Central memory CD8-positive, alpha-beta T cell (primary cell): Measurements from ENCODE around the gene ACOXL.
A peak's percentile ranks its signal among the peaks of the same experiment; 100 is the strongest.

Source experiments
- ATAC-seq: fragments of 150-1000 bp; cut with Tn5 transposase; replicated peaks from 2 replicates; pipeline ENCODE4 v1.10.0; 2022; ENCODE audit warnings: mild to moderate bottlenecking, moderate FRiP score, moderate number of reproducible peaks; ENCODE audit not compliant: poor library complexity, severe bottlenecking; ENCODE audit errors: extremely low read depth
- DNase-seq, 2 donors: peaks; one replicate each; pipeline ENCODE4 v3.0.0; 2021; ENCODE audit warnings: low spot score in 2 of 2
- H3K27ac Mint-ChIP-seq: one replicate; pipeline ENCODE4 v1.8.0; 2022; ENCODE audit warnings: low read depth, mild to moderate bottlenecking, moderate library complexity, mixed read lengths
- H3K27me3 Mint-ChIP-seq: one replicate; pipeline ENCODE4 v1.8.0; 2022; ENCODE audit warnings: mixed read lengths
- H3K36me3 Mint-ChIP-seq: one replicate; pipeline ENCODE4 v1.8.0; 2022; ENCODE audit warnings: mild to moderate bottlenecking, moderate library complexity, mixed read lengths; ENCODE audit not compliant: insufficient read depth
- H3K4me1 Mint-ChIP-seq: one replicate; pipeline ENCODE4 v1.8.0; 2022; ENCODE audit warnings: mixed read lengths
- H3K4me3 Mint-ChIP-seq: one replicate; pipeline ENCODE4 v1.8.0; 2022; ENCODE audit warnings: mild to moderate bottlenecking, moderate library complexity, mixed read lengths
- H3K9me3 Mint-ChIP-seq: one replicate; pipeline ENCODE4 v1.8.0; 2022; ENCODE audit warnings: mixed read lengths

Gene ACOXL

GRCh38 chr2:111113838-111114237 is 381.5 kb downstream of the ACOXL start:
- Mint-ChIP-seq H3K4me1 (peaks cover 32% of the 10 kb centered on the region), H3K4me3 (no peak overlapping the region), H3K36me3 (peaks cover 5% of the 10 kb centered on the region), H3K27me3 (peaks cover 88% of the 10 kb centered on the region), H3K27ac (no peak overlapping the region), H3K9me3 (no peaks in the 10 kb centered on the region)
- DNase-seq (no peak), ATAC-seq (no peak)

GRCh38 chr2:111116011-111116746 is 383.8 kb downstream of the ACOXL start:
- H3K9me3 Mint-ChIP-seq: no peaks in the 10 kb centered on the region
- H3K27me3 Mint-ChIP-seq: peaks cover 81% of the 10 kb centered on the region
- peaks cover 50% of the 10 kb centered on the region for H3K4me1 Mint-ChIP-seq
- peaks cover 10% of the 10 kb centered on the region for H3K36me3 Mint-ChIP-seq
- DNase-seq (no peak), ATAC-seq (no peak)
- H3K27ac Mint-ChIP-seq: no peak overlapping the region
- H3K4me3 Mint-ChIP-seq: no peak overlapping the region

- Mint-ChIP-seq H3K27me3 (peaks cover 72% of the 10 kb centered on the region), H3K36me3 (peaks cover 17% of the 10 kb centered on the region), H3K27ac (no peak overlapping the region), H3K4me3 (peak overlapping the region; percentile 93), H3K4me1 (peaks cover 58% of the 10 kb centered on the region), H3K9me3 (no peaks in the 10 kb centered on the region)
- peak; percentile 34 to 49 for DNase-seq
- ATAC-seq: no peak
These were observed 384.6 kb downstream of the ACOXL start for GRCh38 chr2:111116843-111117597.

- ATAC-seq (no peak), DNase-seq (no peak)
- Mint-ChIP-seq H3K27me3 (peaks cover 64% of the 10 kb centered on the region), H3K9me3 (no peaks in the 10 kb centered on the region), H3K36me3 (peaks cover 21% of the 10 kb centered on the region), H3K4me1 (peaks cover 60% of the 10 kb centered on the region), H3K4me3 (peak overlapping the region; percentile 93), H3K27ac (peak overlapping the region; percentile 62)
These were observed 385.5 kb downstream of the ACOXL start for GRCh38 chr2:111117598-111118480.

- Mint-ChIP-seq H3K27ac (peak overlapping the region; percentile 62), H3K36me3 (peaks cover 22% of the 10 kb centered on the region), H3K9me3 (no peaks in the 10 kb centered on the region), H3K4me3 (peak overlapping the region; percentile 93), H3K4me1 (peaks cover 60% of the 10 kb centered on the region), H3K27me3 (peaks cover 57% of the 10 kb centered on the region)
- DNase-seq: no peak
- ATAC-seq: no peak
These were observed 386.2 kb downstream of the ACOXL start for GRCh38 chr2:111118481-111118980.

- H3K27me3 Mint-ChIP-seq: peaks cover 51% of the 10 kb centered on the region
These were observed 386.8 kb downstream of the ACOXL start for GRCh38 chr2:111118981-111119821.

GRCh38 chr2:111119822-111120252 is 387.5 kb downstream of the ACOXL start:
- H3K9me3 Mint-ChIP-seq: no peaks in the 10 kb centered on the region
- peaks cover 46% of the 10 kb centered on the region for H3K27me3 Mint-ChIP-seq
- ATAC-seq (no peak), DNase-seq (no peak)
- H3K27ac Mint-ChIP-seq: no peak overlapping the region
- peaks cover 60% of the 10 kb centered on the region for H3K4me1 Mint-ChIP-seq
- peak overlapping the region; percentile 93 for H3K4me3 Mint-ChIP-seq
- H3K36me3 Mint-ChIP-seq: peaks cover 26% of the 10 kb centered on the region

More at GRCh38 chr2:111118981-111119821, 386.8 kb downstream of the ACOXL start:
- peak overlapping the region; percentile 62 for H3K27ac Mint-ChIP-seq
- peaks cover 60% of the 10 kb centered on the region for H3K4me1 Mint-ChIP-seq
- peaks cover 25% of the 10 kb centered on the region for H3K36me3 Mint-ChIP-seq
- ATAC-seq (no peak), DNase-seq (peak; percentile 10 to 16)
- no peaks in the 10 kb centered on the region for H3K9me3 Mint-ChIP-seq
- H3K4me3 Mint-ChIP-seq: peak overlapping the region; percentile 93

GRCh38 chr2:111120253-111121027 is 388.1 kb downstream of the ACOXL start, which contains the start of gene BCL2L11:
TSS of gene BCL2L11 (plus strand) at chr2:111120914. CDS start at chr2:111123746, 2,832 bp downstream.
- no peaks in the 10 kb centered on the region for H3K9me3 Mint-ChIP-seq
- H3K4me1 Mint-ChIP-seq: peaks cover 62% of the 10 kb centered on the region
- H3K36me3 Mint-ChIP-seq: peaks cover 27% of the 10 kb centered on the region
- DNase-seq (peak; percentile 79 to 80), ATAC-seq (peak; percentile 66)
- H3K27ac Mint-ChIP-seq: peak within 1 kb of the TSS; percentile 87
- H3K27me3 Mint-ChIP-seq: peaks cover 44% of the 10 kb centered on the region
- H3K4me3 Mint-ChIP-seq: peak within 1 kb of the TSS; percentile 93

- H3K27ac Mint-ChIP-seq: peak overlapping the region; percentile 87
- peak; percentile 3 for ATAC-seq
- peaks cover 63% of the 10 kb centered on the region for H3K4me1 Mint-ChIP-seq
These were observed 388.9 kb downstream of the ACOXL start for GRCh38 chr2:111121028-111121827.

GRCh38 chr2:111121828-111122630 is 389.7 kb downstream of the ACOXL start:
- peaks cover 27% of the 10 kb centered on the region for H3K36me3 Mint-ChIP-seq
- H3K4me1 Mint-ChIP-seq: peaks cover 63% of the 10 kb centered on the region
- H3K27ac Mint-ChIP-seq: peak overlapping the region; percentile 87
- ATAC-seq (peak; percentile 47), DNase-seq (peak; percentile 58 to 62)
- peaks cover 29% of the 10 kb centered on the region for H3K27me3 Mint-ChIP-seq
- no peaks in the 10 kb centered on the region for H3K9me3 Mint-ChIP-seq
- H3K4me3 Mint-ChIP-seq: peak overlapping the region; percentile 93

More at GRCh38 chr2:111121028-111121827, 388.9 kb downstream of the ACOXL start:
- peaks cover 28% of the 10 kb centered on the region for H3K36me3 Mint-ChIP-seq
- H3K9me3 Mint-ChIP-seq: no peaks in the 10 kb centered on the region
- peak; percentile 33 to 38 for DNase-seq
- peaks cover 37% of the 10 kb centered on the region for H3K27me3 Mint-ChIP-seq
- H3K4me3 Mint-ChIP-seq: peak overlapping the region; percentile 93
